HepG2 (cell line): ENCODE data around the gene HDLBP. TPM values are rescaled to one million over a fixed set of nuclear protein-coding genes. Genes with fewer than 3 reads are reported as not detected.

Source experiments
- EP300 ChIP-seq, 3 experiments: sonication (generic) in 1 of 3; formaldehyde crosslinking in 1 of 3; IDR thresholded peaks; 2 replicates each; pipeline versions ENCODE4 v1.5.1 to v1.6.1; 2011 to 2020; ENCODE audit warnings: low read depth in 2 of 3, low read length in 2 of 3, borderline replicate concordance in 1 of 3, improper control_type of control experiment in 1 of 3, mild to moderate bottlenecking in 1 of 3, missing genetic modification reagents in 1 of 3, moderate library complexity in 1 of 3
- FLYWCH1 ChIP-seq: sonication (generic); formaldehyde crosslinking; IDR thresholded peaks from 2 replicates; pipeline ENCODE4 v1.8.1; 2023; ENCODE audit warnings: mild to moderate bottlenecking, missing genetic modification reagents
- HOXA5 ChIP-seq: sonication (generic); formaldehyde crosslinking; IDR thresholded peaks from 2 replicates; pipeline ENCODE4 v1.4.0; 2020; ENCODE audit warnings: missing genetic modification reagents
- ISL2 ChIP-seq: sonication (generic); formaldehyde crosslinking; IDR thresholded peaks from 2 replicates; pipeline ENCODE4 v1.5.0; 2020; ENCODE audit warnings: missing genetic modification reagents
- MAFG ChIP-seq: sonication (generic); formaldehyde crosslinking; IDR thresholded peaks from 2 replicates; pipeline ENCODE4 v1.5.1; 2020; ENCODE audit warnings: mild to moderate bottlenecking, missing genetic modification reagents
- NCOA2 ChIP-seq: sonication (generic); formaldehyde crosslinking; IDR thresholded peaks from 2 replicates; pipeline ENCODE4 v1.8.0; 2022; ENCODE audit warnings: inconsistent platforms
- PHF20 ChIP-seq: sonication (generic); formaldehyde crosslinking; IDR thresholded peaks from 2 replicates; pipeline ENCODE4 v1.5.0; 2020; ENCODE audit warnings: mild to moderate bottlenecking, missing genetic modification reagents
- SYNCRIP ChIP-seq: fragments of 200-400 bp; formaldehyde crosslinking; IDR thresholded peaks from 2 replicates; pipeline ENCODE4 v1.6.1; 2018; ENCODE audit warnings: mild to moderate bottlenecking, low read depth, low read length; ENCODE audit not compliant: insufficient read depth
- YEATS2 ChIP-seq: sonication (generic); formaldehyde crosslinking; IDR thresholded peaks from 2 replicates; pipeline ENCODE4 v1.4.0; 2020; ENCODE audit warnings: missing genetic modification reagents, borderline replicate concordance
- YEATS4 ChIP-seq: sonication (generic); formaldehyde crosslinking; IDR thresholded peaks from 2 replicates; pipeline ENCODE4 v1.4.0; 2020; ENCODE audit warnings: missing genetic modification reagents, borderline replicate concordance
- ZBTB20 ChIP-seq: sonication (generic); formaldehyde crosslinking; IDR thresholded peaks from 2 replicates; pipeline ENCODE4 v1.8.1; 2023; ENCODE audit warnings: missing genetic modification reagents, low read depth, mild to moderate bottlenecking, borderline replicate concordance
- ZKSCAN8 ChIP-seq: IDR thresholded peaks from 2 replicates; pipeline ENCODE4 v1.6.1; 2016; ENCODE audit warnings: borderline replicate concordance, missing genetic modification reagents, missing compliant biosample characterization
- ZNF121 ChIP-seq: sonication (generic); formaldehyde crosslinking; IDR thresholded peaks from 2 replicates; pipeline ENCODE4 v1.5.0; 2020; ENCODE audit warnings: mild to moderate bottlenecking, missing genetic modification reagents
- ZNF234 ChIP-seq: sonication (generic); formaldehyde crosslinking; conservative IDR thresholded peaks from 2 replicates; pipeline ENCODE4 v1.5.1; 2020; ENCODE audit warnings: mild to moderate bottlenecking, missing genetic modification reagents
- ZNF354B ChIP-seq: sonication (generic); formaldehyde crosslinking; IDR thresholded peaks from 2 replicates; pipeline ENCODE4 v1.8.0; 2022; ENCODE audit warnings: mild to moderate bottlenecking, missing genetic modification reagents
- polyA plus RNA-seq, 8 experiments: library from polyadenylated mRNA; depleted of rRNA in 3 of 8; stranded (reverse) in 7 of 8; unstranded in 1 of 8; fragments of >200 nt; fragmentation: Illumina TruSeq in 4 of 8; extraction: Trizol in 4 of 8; gene quantifications; 2 replicates each; pipeline versions ENCODE4 v1.2.1 to v1.2.3, GENCODE V29; 2011 to 2016; ENCODE audit warnings: low read depth in 4 of 8, missing spikeins in 1 of 8, mixed read lengths in 1 of 8; ENCODE audit not compliant: insufficient read depth in 1 of 8
- total RNA-seq, 5 experiments: library from RNA; depleted of rRNA; stranded (reverse); fragments of >200 nt; fragmentation: Illumina TruSeq; extraction: Trizol; gene quantifications; 2 replicates each; pipeline ENCODE4 v1.2.3, GENCODE V29; 2016; ENCODE audit warnings: low read depth in 1 of 5
- TF ChIP-seq, protein P1 (sequence below): sonication (generic); formaldehyde crosslinking; IDR thresholded peaks from 2 replicates; pipeline ENCODE4 v1.4.0; 2020; ENCODE audit warnings: mild to moderate bottlenecking, missing genetic modification reagents
- TF ChIP-seq, protein P2 (sequence below): sonication (generic); formaldehyde crosslinking; IDR thresholded peaks from 2 replicates; pipeline ENCODE4 v1.5.1; 2020; ENCODE audit warnings: mild to moderate bottlenecking, missing genetic modification reagents, moderate library complexity

HDLBP gene
- total and polyA plus RNA-seq, 2 of the 13 experiments (the other 11 are each of a cell fraction or from before 2014, with no cell fraction given) = 464 to 707 TPM

DNA sequence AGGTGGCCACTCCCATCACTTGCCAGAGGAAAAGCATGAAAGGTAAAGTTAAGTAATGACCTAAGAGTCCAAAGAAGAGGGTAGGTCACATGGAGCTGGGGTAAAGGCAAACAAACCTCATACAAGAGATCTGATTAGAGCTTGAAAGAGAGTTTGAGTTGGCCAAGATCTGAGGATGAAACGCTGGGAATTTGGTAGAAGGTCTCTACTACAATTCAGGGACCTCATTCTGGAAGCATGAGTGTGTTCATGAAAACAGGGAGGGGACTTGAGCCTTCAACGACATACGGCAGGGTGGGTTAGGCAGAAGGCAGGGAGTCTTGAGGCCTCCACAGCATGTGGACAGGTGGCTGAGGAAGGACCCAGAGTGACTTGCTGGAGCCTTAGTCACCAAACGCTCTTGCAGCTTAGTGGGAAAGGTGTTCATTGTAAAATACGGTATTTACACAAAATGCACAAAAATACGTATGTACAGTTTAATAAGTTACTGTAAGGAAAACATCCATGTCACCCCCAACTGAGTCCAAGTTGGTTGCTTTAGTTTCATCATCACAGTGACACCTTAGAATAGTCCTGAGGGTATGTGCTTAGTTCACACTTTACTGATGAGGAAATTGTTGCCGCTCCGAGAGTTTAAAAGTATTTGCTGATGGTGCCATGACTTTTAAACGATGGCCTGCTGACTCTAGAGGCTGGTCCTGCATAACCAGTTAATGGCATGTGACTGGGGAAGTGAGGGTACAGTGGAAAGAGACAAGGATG lies 35.6 kb upstream of the HDLBP start (continued):
- TF ChIP-seq, protein P1, sequence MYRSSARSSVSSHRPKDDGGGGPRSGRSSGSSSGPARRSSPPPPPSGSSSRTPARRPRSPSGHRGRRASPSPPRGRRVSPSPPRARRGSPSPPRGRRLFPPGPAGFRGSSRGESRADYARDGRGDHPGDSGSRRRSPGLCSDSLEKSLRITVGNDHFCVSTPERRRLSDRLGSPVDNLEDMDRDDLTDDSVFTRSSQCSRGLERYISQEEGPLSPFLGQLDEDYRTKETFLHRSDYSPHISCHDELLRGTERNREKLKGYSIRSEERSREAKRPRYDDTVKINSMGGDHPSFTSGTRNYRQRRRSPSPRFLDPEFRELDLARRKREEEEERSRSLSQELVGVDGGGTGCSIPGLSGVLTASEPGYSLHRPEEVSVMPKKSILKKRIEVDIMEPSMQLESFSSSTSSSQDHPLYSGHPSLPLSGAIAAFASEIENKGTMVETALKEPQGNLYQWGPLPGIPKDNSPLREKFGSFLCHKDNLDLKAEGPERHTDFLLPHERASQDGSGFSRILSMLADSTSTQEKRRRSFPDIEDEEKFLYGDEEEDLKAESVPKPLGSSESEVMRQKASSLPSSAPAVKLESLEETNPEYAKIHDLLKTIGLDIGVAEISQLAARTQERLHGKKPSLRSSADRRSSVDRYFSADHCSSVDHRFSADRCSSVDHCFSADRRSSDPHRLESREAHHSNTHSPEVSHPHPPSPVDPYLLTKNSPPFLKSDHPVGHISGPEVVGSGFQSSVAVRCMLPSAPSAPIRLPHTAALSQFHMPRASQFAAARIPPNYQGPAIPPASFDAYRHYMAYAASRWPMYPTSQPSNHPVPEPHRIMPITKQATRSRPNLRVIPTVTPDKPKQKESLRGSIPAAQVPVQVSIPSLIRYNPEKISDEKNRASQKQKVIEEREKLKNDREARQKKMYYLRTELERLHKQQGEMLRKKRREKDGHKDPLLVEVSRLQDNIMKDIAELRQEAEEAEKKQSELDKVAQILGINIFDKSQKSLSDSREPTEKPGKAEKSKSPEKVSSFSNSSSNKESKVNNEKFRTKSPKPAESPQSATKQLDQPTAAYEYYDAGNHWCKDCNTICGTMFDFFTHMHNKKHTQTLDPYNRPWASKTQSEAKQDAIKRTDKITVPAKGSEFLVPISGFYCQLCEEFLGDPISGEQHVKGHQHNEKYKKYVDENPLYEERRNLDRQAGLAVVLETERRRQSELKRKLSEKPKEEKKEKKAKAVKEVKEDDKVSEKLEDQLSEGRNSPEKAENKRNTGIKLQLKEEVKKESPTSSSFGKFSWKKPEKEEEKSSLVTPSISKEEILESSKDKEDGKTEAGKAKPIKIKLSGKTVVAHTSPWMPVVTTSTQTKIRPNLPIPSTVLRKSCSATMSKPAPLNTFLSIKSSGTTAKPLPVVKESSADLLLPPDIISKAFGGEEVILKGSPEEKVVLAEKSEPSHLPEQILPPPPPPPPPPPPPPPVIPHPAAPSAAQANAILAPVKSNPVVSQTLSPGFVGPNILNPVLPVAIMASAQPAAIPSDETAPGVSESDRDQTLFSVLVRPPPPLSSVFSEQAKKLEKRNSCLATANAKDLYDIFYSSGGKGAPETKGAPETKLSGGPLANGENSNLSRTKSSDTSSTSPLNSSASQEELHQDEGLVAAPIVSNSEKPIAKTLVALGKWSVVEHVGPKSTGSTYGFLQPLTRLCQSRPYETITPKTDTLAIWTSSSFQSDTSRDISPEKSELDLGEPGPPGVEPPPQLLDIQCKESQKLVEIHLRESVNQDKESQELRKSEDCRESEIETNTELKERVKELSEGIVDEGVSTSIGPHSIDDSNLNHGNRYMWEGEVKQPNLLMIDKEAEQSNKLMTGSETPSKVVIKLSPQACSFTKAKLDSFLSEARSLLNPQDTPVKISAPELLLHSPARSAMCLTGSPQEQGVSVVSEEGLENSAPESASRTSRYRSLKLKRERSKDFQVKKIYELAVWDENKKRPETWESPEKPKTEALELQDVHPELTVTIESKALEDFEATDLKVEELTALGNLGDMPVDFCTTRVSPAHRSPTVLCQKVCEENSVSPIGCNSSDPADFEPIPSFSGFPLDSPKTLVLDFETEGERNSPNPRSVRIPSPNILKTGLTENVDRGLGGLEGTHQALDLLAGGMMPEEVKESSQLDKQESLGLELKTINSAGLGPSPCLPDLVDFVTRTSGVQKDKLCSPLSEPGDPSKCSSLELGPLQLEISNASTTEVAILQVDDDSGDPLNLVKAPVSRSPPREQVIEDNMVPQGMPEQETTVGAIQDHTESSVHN (CRISPR knock-in tag) = no peak
- no peak for TF ChIP-seq SYNCRIP
- TF ChIP-seq ZBTB20 (CRISPR knock-in tag) = peak; percentile 38; the same call in 1 of the 2 replicates
- no peak; the same call in 1 of the 2 replicates for TF ChIP-seq YEATS2
- peak; percentile 62 for TF ChIP-seq NCOA2 (CRISPR knock-in tag)
- peak; percentile 24; the same call in 1 of the 2 replicates for TF ChIP-seq ISL2
- no peak for TF ChIP-seq FLYWCH1 (CRISPR knock-in tag)
- no peak for TF ChIP-seq ZNF121 (CRISPR knock-in tag)
- TF ChIP-seq, protein P2, sequence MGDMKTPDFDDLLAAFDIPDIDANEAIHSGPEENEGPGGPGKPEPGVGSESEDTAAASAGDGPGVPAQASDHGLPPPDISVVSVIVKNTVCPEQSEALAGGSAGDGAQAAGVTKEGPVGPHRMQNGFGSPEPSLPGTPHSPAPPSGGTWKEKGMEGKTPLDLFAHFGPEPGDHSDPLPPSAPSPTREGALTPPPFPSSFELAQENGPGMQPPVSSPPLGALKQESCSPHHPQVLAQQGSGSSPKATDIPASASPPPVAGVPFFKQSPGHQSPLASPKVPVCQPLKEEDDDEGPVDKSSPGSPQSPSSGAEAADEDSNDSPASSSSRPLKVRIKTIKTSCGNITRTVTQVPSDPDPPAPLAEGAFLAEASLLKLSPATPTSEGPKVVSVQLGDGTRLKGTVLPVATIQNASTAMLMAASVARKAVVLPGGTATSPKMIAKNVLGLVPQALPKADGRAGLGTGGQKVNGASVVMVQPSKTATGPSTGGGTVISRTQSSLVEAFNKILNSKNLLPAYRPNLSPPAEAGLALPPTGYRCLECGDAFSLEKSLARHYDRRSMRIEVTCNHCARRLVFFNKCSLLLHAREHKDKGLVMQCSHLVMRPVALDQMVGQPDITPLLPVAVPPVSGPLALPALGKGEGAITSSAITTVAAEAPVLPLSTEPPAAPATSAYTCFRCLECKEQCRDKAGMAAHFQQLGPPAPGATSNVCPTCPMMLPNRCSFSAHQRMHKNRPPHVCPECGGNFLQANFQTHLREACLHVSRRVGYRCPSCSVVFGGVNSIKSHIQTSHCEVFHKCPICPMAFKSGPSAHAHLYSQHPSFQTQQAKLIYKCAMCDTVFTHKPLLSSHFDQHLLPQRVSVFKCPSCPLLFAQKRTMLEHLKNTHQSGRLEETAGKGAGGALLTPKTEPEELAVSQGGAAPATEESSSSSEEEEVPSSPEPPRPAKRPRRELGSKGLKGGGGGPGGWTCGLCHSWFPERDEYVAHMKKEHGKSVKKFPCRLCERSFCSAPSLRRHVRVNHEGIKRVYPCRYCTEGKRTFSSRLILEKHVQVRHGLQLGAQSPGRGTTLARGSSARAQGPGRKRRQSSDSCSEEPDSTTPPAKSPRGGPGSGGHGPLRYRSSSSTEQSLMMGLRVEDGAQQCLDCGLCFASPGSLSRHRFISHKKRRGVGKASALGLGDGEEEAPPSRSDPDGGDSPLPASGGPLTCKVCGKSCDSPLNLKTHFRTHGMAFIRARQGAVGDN = no peak; the same call in 1 of the 2 replicates
- no peak for TF ChIP-seq ZNF354B (CRISPR knock-in tag)
- peak; percentile 22 to 85; a peak in 2 of 4 replicates for TF ChIP-seq EP300 (IDR thresholded peaks at IDR 0.05; ENCODE audit: low read depth in 2 of 2, low read length in 2 of 2)
- no peak for TF ChIP-seq EP300 (CRISPR knock-in tag; IDR thresholded peaks at IDR 0.05; ENCODE audit: borderline replicate concordance)
- no peak for TF ChIP-seq ZKSCAN8
- TF ChIP-seq MAFG = no peak
- TF ChIP-seq PHF20 (CRISPR knock-in tag) = no peak
- peak; percentile 67; the same call in 1 of the 2 replicates for TF ChIP-seq HOXA5 (CRISPR knock-in tag)
- no peak for TF ChIP-seq YEATS4
- no peak for TF ChIP-seq ZNF234 (CRISPR knock-in tag)
